BJ (cell line): ENCODE data around the gene SEL1L3. TPM values are rescaled to one million over a fixed set of nuclear protein-coding genes. Genes with fewer than 3 reads are reported as not detected.

ENCODE experiments used
- CTCF ChIA-PET: fragments of 350-600 bp; formaldehyde crosslinking; extraction: SDS; loops from one replicate; lab custom pipeline; 2021; ENCODE audit warnings: antibody characterized with exemption, inconsistent platforms; lab: Yijun Ruan, JAX
- POLR2A ChIA-PET: fragments of 300-600 bp; sonication (Branson Sonifier 250); formaldehyde crosslinking; extraction: SDS; loops from one replicate; lab custom pipeline; 2021; ENCODE audit warnings: antibody characterized with exemption; lab: Charles Lee
- DNase-seq: peaks from one replicate; pipeline ENCODE4 v3.0.0-alpha.2; 2011; ENCODE audit warnings: low read depth
- H3K27me3 ChIP-seq: 2 replicates; pipeline ENCODE4 v1.6.0; 2011; ENCODE audit warnings: low read length; ENCODE audit not compliant: control insufficient read depth, insufficient read depth
- H3K36me3 ChIP-seq: 2 replicates; pipeline ENCODE4 v1.5.1; 2011; ENCODE audit warnings: low read length; ENCODE audit not compliant: control insufficient read depth, insufficient read depth
- H3K4me3 ChIP-seq: 2 replicates; pipeline ENCODE4 v1.5.1; 2011; ENCODE audit warnings: low read depth, mild to moderate bottlenecking, control low read depth, low read length
- CTCF ChIP-seq: IDR thresholded peaks from 2 replicates; pipeline ENCODE4 v1.5.1; 2011; ENCODE audit warnings: low read depth, mild to moderate bottlenecking, control low read depth, inconsistent platforms, low read length, moderate library complexity; ENCODE audit not compliant: insufficient read depth
- polyA plus RNA-seq: library from polyadenylated mRNA; depleted of rRNA; stranded (reverse); fragments of >200 nt; gene quantifications from 2 replicates; pipeline ENCODE4 v1.2.3, GENCODE V29; 2011

SEL1L3 gene
- polyA plus RNA-seq, 1 experiment, result 13.0 TPM

GRCh38 chr4:25814301-25815136, 48.3 kb downstream of the SEL1L3 start:
- Histone ChIP-seq H3K4me3 (no peak overlapping the region), H3K27me3 (no peaks in the 10 kb centered on the region), H3K36me3 (no peaks in the 10 kb centered on the region)
- CTCF ChIA-PET, result interaction anchor here (0.6 to 1.3 kb wide), 3 partner anchors 10 to 372 kb away, joined by 3 read pairs; no protein-coding TSS in a partner anchor
- POLR2A ChIA-PET, result interaction anchor here (0.6 kb wide), 1 partner anchor 82 kb away, joined by 4 read pairs; no protein-coding TSS in a partner anchor
- DNase-seq, result no peak
- no peak for TF ChIP-seq CTCF

GRCh38 chr4:25813448-25814106, 49.2 kb downstream of the SEL1L3 start:
- DNase-seq, result no peak
- TF ChIP-seq CTCF, result no peak
- ChIA-PET CTCF (no interaction called here), POLR2A (no interaction called here)
- no peak overlapping the region for H3K4me3 ChIP-seq
- H3K27me3 ChIP-seq, result no peaks in the 10 kb centered on the region
- no peaks in the 10 kb centered on the region for H3K36me3 ChIP-seq

GRCh38 chr4:25811841-25812240, 50.9 kb downstream of the SEL1L3 start:
- no peak for DNase-seq
- Histone ChIP-seq H3K27me3 (no peaks in the 10 kb centered on the region), H3K4me3 (no peak overlapping the region), H3K36me3 (no peaks in the 10 kb centered on the region)
- ChIA-PET CTCF (interaction anchor here (0.6 to 1.0 kb wide), 2 partner anchors 13 to 176 kb away, joined by 3 read pairs; no protein-coding TSS in a partner anchor), POLR2A (no interaction called here)
- TF ChIP-seq CTCF, result no peak

- no peak for DNase-seq
- no peaks in the 10 kb centered on the region for H3K36me3 ChIP-seq
- CTCF ChIA-PET, result interaction anchor here (0.6 to 1.0 kb wide), 2 partner anchors 12 to 177 kb away, joined by 3 read pairs; no protein-coding TSS in a partner anchor
- H3K27me3 ChIP-seq, result no peaks in the 10 kb centered on the region
- no peak for TF ChIP-seq CTCF
- POLR2A ChIA-PET, result no interaction called here
- no peak overlapping the region for H3K4me3 ChIP-seq
Measured at GRCh38 chr4:25811374-25811690, 51.5 kb downstream of the SEL1L3 start.
